HCT116 (cell line): Measurements from ENCODE around the gene BAZ1B. TPM values are rescaled to one million over a fixed set of nuclear protein-coding genes. Genes with fewer than 3 reads are reported as not detected.
A peak's percentile ranks its signal among the peaks of the same experiment; 100 is the strongest.

Experiments used
- ATAC-seq: fragments of 200-7000 bp; cut with Tn5 transposase; 2 replicates; pipeline ENCODE4 v1.9.1; 2020; ENCODE audit warnings: mild to moderate bottlenecking, moderate library complexity
- BruUV-seq: library from RNA; stranded (reverse); fragments of 400-500 nt; replicated peaks from 2 replicates; lab custom pipeline; 2021; lab: Mats Ljungman, UMichigan
- CTCF ChIA-PET: fragments of 300-600 bp; sonication (Branson Sonifier 250); formaldehyde crosslinking; loops from one replicate; lab custom pipeline; 2021; ENCODE audit warnings: antibody characterized with exemption; lab: Charles Lee
- POLR2A ChIA-PET: fragments of 300-600, 350-600 bp; sonication (Branson Sonifier 250); formaldehyde crosslinking; loops from one replicate; lab custom pipeline; 2021; ENCODE audit warnings: antibody characterized with exemption; lab: Charles Lee
- RAD21 ChIA-PET, 2 experiments: fragments of 300-600 bp; sonication (Branson Sonifier 250); formaldehyde crosslinking; loops; one replicate each; lab custom pipeline; 2023; ENCODE audit warnings: low total read pairs in 2 of 2; ENCODE audit not compliant: uncharacterized antibody in 2 of 2, unreplicated experiment in 2 of 2, low non-redundant PET in 1 of 2; lab: Charles Lee
- DNase-seq: peaks from one replicate; pipeline ENCODE4 v3.0.0-alpha.2; 2010; ENCODE audit warnings: low read depth, low spot score
- H2AFZ ChIP-seq: fragments of 200-600 bp; shearing (Covaris generic), sonication (generic); 2 replicates; pipeline ENCODE4 v1.6.1; 2017; ENCODE audit warnings: low read depth, mixed run types, mixed read lengths, antibody characterized with exemption, low read length; ENCODE audit not compliant: poor library complexity, severe bottlenecking
- H3K27ac ChIP-seq: 2 replicates; pipeline ENCODE4 v1.5.1; 2012; ENCODE audit warnings: low read depth, low read length
- H3K27me3 ChIP-seq: fragments of 200-600 bp; sonication (generic); 2 replicates; pipeline ENCODE4 v1.6.1; 2016; ENCODE audit warnings: mixed run types, low read length, mixed read lengths; ENCODE audit not compliant: insufficient read depth
- H3K36me3 ChIP-seq, 2 experiments: fragments of 200-500 bp in 1 of 2; fragments of 200-600 bp in 1 of 2; sonication (Bioruptor generic) in 1 of 2; sonication (generic) in 1 of 2; 2 replicates each; pipeline versions ENCODE4 v1.5.1 to v1.6.1; 2014 to 2016; ENCODE audit warnings: low read length in 2 of 2, inconsistent platforms in 1 of 2, mixed read lengths in 1 of 2, mixed run types in 1 of 2; ENCODE audit not compliant: insufficient read depth in 2 of 2, control insufficient read depth in 1 of 2
- H3K4me1 ChIP-seq, 2 experiments: fragments of 200-600 bp in 1 of 2; sonication (generic) in 1 of 2; 2 replicates each; pipeline versions ENCODE4 v1.5.1 to v1.6.1; 2012 to 2017; ENCODE audit warnings: low read length in 2 of 2, inconsistent platforms in 1 of 2, mild to moderate bottlenecking in 1 of 2, mixed read lengths in 1 of 2, mixed run types in 1 of 2, moderate library complexity in 1 of 2; ENCODE audit not compliant: insufficient read depth in 2 of 2, control insufficient read depth in 1 of 2
- H3K4me2 ChIP-seq: fragments of 200-600 bp; sonication (generic); 2 replicates; pipeline ENCODE4 v1.6.1; 2017; ENCODE audit warnings: mixed run types, low read length, mixed read lengths
- H3K4me3 ChIP-seq, 2 experiments: fragments of 200-600 bp in 1 of 2; sonication (generic) in 1 of 2; replicated peaks in 1 of 2; 2 replicates each; pipeline ENCODE4 v1.5.1; 2011 to 2016; ENCODE audit warnings: low read length in 2 of 2, control low read depth in 1 of 2, low read depth in 1 of 2, mild to moderate bottlenecking in 1 of 2, mixed read lengths in 1 of 2, mixed run types in 1 of 2
- H3K79me2 ChIP-seq: fragments of 200-600 bp; sonication (generic); 2 replicates; pipeline ENCODE4 v1.6.1; 2017; ENCODE audit warnings: mild to moderate bottlenecking, mixed run types, low read length, moderate library complexity, mixed read lengths; ENCODE audit not compliant: insufficient read depth
- H3K9ac ChIP-seq: fragments of 200-600 bp; sonication (generic); 2 replicates; pipeline ENCODE4 v1.6.1; 2016; ENCODE audit warnings: low read length, mixed read lengths
- H3K9me2 ChIP-seq: fragments of 200-600 bp; sonication (generic), shearing (Covaris generic); 2 replicates; pipeline ENCODE4 v1.6.1; 2017; ENCODE audit warnings: mixed run types, mild to moderate bottlenecking, moderate library complexity; ENCODE audit not compliant: insufficient read depth
- H3K9me3 ChIP-seq, 2 experiments: fragments of 200-500 bp in 1 of 2; fragments of 200-600 bp in 1 of 2; sonication (Bioruptor generic) in 1 of 2; sonication (generic) in 1 of 2; 2 replicates each; pipeline ENCODE4 v1.6.1; 2014 to 2017; ENCODE audit warnings: low read length in 2 of 2, mixed read lengths in 2 of 2, inconsistent platforms in 1 of 2, low read depth in 1 of 2, mild to moderate bottlenecking in 1 of 2, mixed run types in 1 of 2, moderate library complexity in 1 of 2; ENCODE audit not compliant: control insufficient read depth in 1 of 2, insufficient read depth in 1 of 2
- H4K20me1 ChIP-seq: fragments of 200-600 bp; sonication (generic), shearing (Covaris generic); 2 replicates; pipeline ENCODE4 v1.6.1; 2017; ENCODE audit warnings: mixed run types, mild to moderate bottlenecking, moderate library complexity; ENCODE audit not compliant: insufficient read depth
- ATF3 ChIP-seq: IDR thresholded peaks from 2 replicates; pipeline ENCODE4 v1.6.1; 2012
- EGR1 ChIP-seq: IDR thresholded peaks from 2 replicates; pipeline ENCODE4 v1.6.1; 2012; ENCODE audit warnings: low read depth
- ELF1 ChIP-seq: IDR thresholded peaks from 2 replicates; pipeline ENCODE4 v1.6.1; 2012; ENCODE audit warnings: low read depth, borderline replicate concordance
- EZH2 ChIP-seq: fragments of 200-600 bp; sonication (generic); IDR thresholded peaks from 2 replicates; pipeline ENCODE4 v1.6.1; 2017; ENCODE audit warnings: antibody characterized with exemption, mixed run types
- FOSL1 ChIP-seq: IDR thresholded peaks from 2 replicates; pipeline ENCODE4 v1.6.1; 2012; ENCODE audit warnings: low read depth
- MAX ChIP-seq: IDR thresholded peaks from 2 replicates; pipeline ENCODE4 v1.6.1; 2012
- POLR2AphosphoS5 ChIP-seq: IDR thresholded peaks from 2 replicates; pipeline ENCODE4 v1.6.1; 2011; ENCODE audit warnings: mild to moderate bottlenecking, low read depth, low read length, moderate library complexity
- RAD21 ChIP-seq: IDR thresholded peaks from 2 replicates; pipeline ENCODE4 v1.6.1; 2012; ENCODE audit warnings: low read depth, mild to moderate bottlenecking
- SIN3A ChIP-seq: IDR thresholded peaks from 2 replicates; pipeline ENCODE4 v1.6.1; 2012; ENCODE audit warnings: low read depth
- TCF7L2 ChIP-seq: IDR thresholded peaks from 2 replicates; pipeline ENCODE4 v1.7.0; 2011; ENCODE audit warnings: borderline replicate concordance, inconsistent platforms; ENCODE audit not compliant: insufficient read depth, insufficient read length; ENCODE audit errors: extremely low read depth
- ZBTB33 ChIP-seq: IDR thresholded peaks from 2 replicates; pipeline ENCODE4 v1.6.1; 2011; ENCODE audit warnings: mild to moderate bottlenecking, low read length, moderate library complexity; ENCODE audit not compliant: insufficient replicate concordance; ENCODE audit errors: extremely low read depth
- ZFX ChIP-seq: fragments of 450-650 bp; IDR thresholded peaks from 2 replicates; pipeline ENCODE4 v1.6.1; 2017
- intact Hi-C: fragments of 100-400 bp; cut with micrococcal nuclease; formaldehyde crosslinking; loops from 2 replicates; pipeline ENCODE4 v1.10.0; 2022
- total RNA-seq: library from RNA; stranded (reverse); gene quantifications from one replicate; pipeline ENCODE4 v1.2.1, GENCODE V29; 2021; ENCODE audit not compliant: unreplicated experiment

The BAZ1B gene
- total RNA-seq, 1 experiment from 2014 or later, result 81.1 TPM

- no peak overlapping the region for H2AFZ ChIP-seq
- no peak overlapping the region for H3K9ac ChIP-seq
- intact Hi-C loops, result no loop called here
- BruUV-seq, result no TSS peak
- H3K9me3 ChIP-seq, result no peaks in the 10 kb centered on the region
- POLR2A ChIA-PET, result interaction anchor here (4.3 kb wide), 1 partner anchor 10 kb away, joined by 18 read pairs; the partner anchor contains the start of gene TBL2
- peaks cover 6 to 12% of the 10 kb centered on the region in 2 experiments for H3K4me1 ChIP-seq
- H4K20me1 ChIP-seq, result no peaks in the 10 kb centered on the region
- CTCF ChIA-PET, result no interaction called here
- ATAC-seq, result no peak
- RAD21 ChIA-PET, result no interaction called here
- DNase-seq, result no peak
- H3K4me2 ChIP-seq, result no peak overlapping the region
- no peaks in the 10 kb centered on the region for H3K9me2 ChIP-seq
- H3K4me3 ChIP-seq, result no peak overlapping the region
- H3K27ac ChIP-seq, result no peak overlapping the region
- H3K27me3 ChIP-seq, result no peaks in the 10 kb centered on the region
- H3K79me2 ChIP-seq, result peaks cover 5% of the 10 kb centered on the region; the same call in 1 of the 2 replicates
- H3K36me3 ChIP-seq, result peaks cover 31 to 35% of the 10 kb centered on the region in 2 experiments; a peak in 3 of 4 replicates
- no peak for TF ChIP-seq SIN3A
- TF ChIP-seq ZBTB33, result no peak
- peak; percentile 6; the same call in 1 of the 2 replicates for TF ChIP-seq POLR2AphosphoS5
Observed at GRCh38 chr7:73567846-73568685, 46.0 kb upstream of the BAZ1B start.

- Histone ChIP-seq H3K4me2 (no peak overlapping the region), H3K4me1 (peaks cover 6 to 12% of the 10 kb centered on the region in 2 experiments), H4K20me1 (no peaks in the 10 kb centered on the region), H2AFZ (no peak overlapping the region), H3K36me3 (peaks cover 22 to 26% of the 10 kb centered on the region in 2 experiments; a peak in 2 of 4 replicates), H3K9ac (no peak overlapping the region), H3K9me2 (no peaks in the 10 kb centered on the region), H3K9me3 (no peaks in the 10 kb centered on the region), H3K27me3 (no peaks in the 10 kb centered on the region), H3K4me3 (no peak overlapping the region), H3K27ac (no peak overlapping the region), H3K79me2 (no peaks in the 10 kb centered on the region)
- BruUV-seq, result no TSS peak
- POLR2A ChIA-PET, result interaction anchor here (4.3 kb wide), 1 partner anchor 11 kb away, joined by 18 read pairs; the partner anchor contains the start of gene TBL2
- intact Hi-C loops, result no loop called here
- no peak for ATAC-seq
- DNase-seq, result no peak
- RAD21 ChIA-PET, result no interaction called here
- CTCF ChIA-PET, result no interaction called here
- TF ChIP-seq EZH2 (no peak), ATF3 (no peak), ELF1 (no peak), TCF7L2 (no peak), POLR2AphosphoS5 (no peak; the same call in 1 of the 2 replicates), FOSL1 (no peak), MAX (no peak), ZFX (no peak), ZBTB33 (no peak), EGR1 (no peak), RAD21 (no peak)
Observed at GRCh38 chr7:73567140-73567539, 45.0 kb upstream of the BAZ1B start.
